OCI-LY7 (cell line): ENCODE results near the gene ULK4. TPM values are rescaled to one million over a fixed set of nuclear protein-coding genes. Genes with fewer than 3 reads are reported as not detected.

Experiments
- BruUV-seq: library from RNA; stranded (reverse); fragments of 400-500 nt; replicated peaks from 2 replicates; lab custom pipeline; 2021; lab: Mats Ljungman, UMichigan
- CTCF ChIA-PET: fragments of 300-600 bp; sonication (Branson Sonifier 250); formaldehyde crosslinking; loops from one replicate; lab custom pipeline; 2022; ENCODE audit warnings: antibody characterized with exemption; ENCODE audit not compliant: unreplicated experiment; lab: Charles Lee
- POLR2A ChIA-PET: fragments of 300-600 bp; sonication (Branson Sonifier 250); formaldehyde crosslinking; loops from one replicate; lab custom pipeline; 2022; ENCODE audit warnings: antibody characterized with exemption; lab: Charles Lee
- DNase-seq: peaks from one replicate; pipeline ENCODE4 v3.0.0-alpha.2; 2015; ENCODE audit warnings: low spot score
- H2AFZ ChIP-seq: fragments of 200-600 bp; sonication (generic), shearing (Covaris generic); 2 replicates; pipeline ENCODE4 v1.6.1; 2014; ENCODE audit warnings: mild to moderate bottlenecking, antibody characterized with exemption, low read length, moderate library complexity
- H3K27ac ChIP-seq: fragments of 200-600 bp; sonication (generic); 2 replicates; pipeline ENCODE4 v1.5.1; 2014; ENCODE audit warnings: mixed run types, low read depth, mild to moderate bottlenecking, moderate library complexity, low read length, inconsistent platforms; ENCODE audit not compliant: poor library complexity, severe bottlenecking
- H3K36me3 ChIP-seq: fragments of 200-600 bp; sonication (generic); 2 replicates; pipeline ENCODE4 v1.6.1; 2014; ENCODE audit warnings: mild to moderate bottlenecking, antibody characterized with exemption, low read length, moderate library complexity, mixed read lengths; ENCODE audit not compliant: insufficient read depth
- H3K4me1 ChIP-seq: fragments of 200-600 bp; sonication (generic); 2 replicates; pipeline ENCODE4 v1.5.1; 2014; ENCODE audit warnings: mild to moderate bottlenecking, low read length; ENCODE audit not compliant: insufficient read depth, poor library complexity, severe bottlenecking
- H3K4me2 ChIP-seq: fragments of 200-600 bp; sonication (generic); 2 replicates; pipeline ENCODE4 v1.6.1; 2014; ENCODE audit warnings: mild to moderate bottlenecking, low read length
- H3K4me3 ChIP-seq: fragments of 200-600 bp; sonication (generic); 2 replicates; pipeline ENCODE4 v1.5.1; 2014; ENCODE audit warnings: mild to moderate bottlenecking, low read depth, low read length; ENCODE audit not compliant: poor library complexity, severe bottlenecking
- H3K79me2 ChIP-seq: fragments of 200-600 bp; sonication (generic); 2 replicates; pipeline ENCODE4 v1.6.1; 2016; ENCODE audit warnings: low read depth, mild to moderate bottlenecking, low read length, moderate library complexity, mixed read lengths; ENCODE audit not compliant: insufficient read depth
- H3K9me2 ChIP-seq: fragments of 200-600 bp; sonication (generic); 2 replicates; pipeline ENCODE4 v1.6.1; 2016; ENCODE audit warnings: mild to moderate bottlenecking, low read length, mixed read lengths; ENCODE audit not compliant: insufficient read depth
- H3K9me3 ChIP-seq: fragments of 200-600 bp; sonication (generic); 2 replicates; pipeline ENCODE4 v1.6.1; 2014; ENCODE audit warnings: mild to moderate bottlenecking, mixed run types, low read length, mixed read lengths
- H4K20me1 ChIP-seq: fragments of 200-600 bp; sonication (generic); 2 replicates; pipeline ENCODE4 v1.6.1; 2014; ENCODE audit warnings: mild to moderate bottlenecking, antibody characterized with exemption, low read length, moderate library complexity, mixed read lengths; ENCODE audit not compliant: insufficient read depth
- CTCF ChIP-seq: fragments of 200-600 bp; sonication (generic); conservative IDR thresholded peaks from 2 replicates; pipeline ENCODE4 v1.5.1; 2014; ENCODE audit warnings: mild to moderate bottlenecking, antibody characterized with exemption, low read length, moderate library complexity, mixed read lengths
- EZH2phosphoT487 ChIP-seq: fragments of 200-600 bp; sonication (generic); IDR thresholded peaks from 2 replicates; pipeline ENCODE4 v1.6.1; 2018; ENCODE audit warnings: low read depth, borderline replicate concordance, mild to moderate bottlenecking, mixed run types, antibody characterized with exemption, low read length, moderate library complexity, mixed read lengths
- intact Hi-C: fragments of 100-400 bp; cut with micrococcal nuclease; formaldehyde crosslinking; loops from one replicate; pipeline ENCODE4 v1.10.0; 2022; ENCODE audit not compliant: unreplicated experiment
- total RNA-seq, 2 experiments: library from RNA; depleted of rRNA in 1 of 2; stranded (reverse); fragments of >200 nt in 1 of 2; shearing (Covaris generic) in 1 of 2; gene quantifications; 2 replicates each; pipeline ENCODE4 v1.2.3, GENCODE V29; 2014 to 2022

ULK4 gene
- total RNA-seq, 2 experiments from 2014 or later = 18.9 to 21.0 TPM

GRCh38 chr3:41819236-41819635, 142.7 kb downstream of the ULK4 start:
- H3K27ac ChIP-seq = no peak overlapping the region

GRCh38 chr3:41808618-41809017, 153.3 kb downstream of the ULK4 start:
- no peak overlapping the region for H3K4me2 ChIP-seq
- no peak overlapping the region for H2AFZ ChIP-seq
- intact Hi-C loops = no loop called here
- CTCF ChIA-PET = no interaction called here
- no peak for DNase-seq
- TF ChIP-seq EZH2phosphoT487 (no peak), CTCF (no peak)
- H4K20me1 ChIP-seq = no peaks in the 10 kb centered on the region
- H3K79me2 ChIP-seq = no peaks in the 10 kb centered on the region
- no peak overlapping the region for H3K4me3 ChIP-seq
- BruUV-seq = no TSS peak
- no peaks in the 10 kb centered on the region for H3K36me3 ChIP-seq
- H3K27ac ChIP-seq = no peak overlapping the region
- H3K4me1 ChIP-seq = no peaks in the 10 kb centered on the region
- H3K9me2 ChIP-seq = no peaks in the 10 kb centered on the region
- no peaks in the 10 kb centered on the region for H3K9me3 ChIP-seq
- POLR2A ChIA-PET = interaction anchor here (0.9 to 1.4 kb wide), 3 partner anchors 10 to 29 kb away, joined by 3 to 4 read pairs (median 3); no protein-coding TSS in a partner anchor

More at GRCh38 chr3:41819236-41819635, 142.7 kb downstream of the ULK4 start:
- no peaks in the 10 kb centered on the region for H3K36me3 ChIP-seq
- no TSS peak for BruUV-seq
- H2AFZ ChIP-seq = no peak overlapping the region
- H3K4me3 ChIP-seq = no peak overlapping the region
- H3K9me2 ChIP-seq = no peaks in the 10 kb centered on the region
- no peak overlapping the region for H3K4me2 ChIP-seq
- TF ChIP-seq EZH2phosphoT487 = no peak
- no peaks in the 10 kb centered on the region for H3K9me3 ChIP-seq
- no peaks in the 10 kb centered on the region for H3K79me2 ChIP-seq
- intact Hi-C loops = no loop called here
- no peaks in the 10 kb centered on the region for H4K20me1 ChIP-seq
- H3K4me1 ChIP-seq = no peaks in the 10 kb centered on the region
- ChIA-PET CTCF (no interaction called here), POLR2A (interaction anchor here (0.5 to 1.6 kb wide), 3 partner anchors 11 to 1592 kb away, joined by 3 to 4 read pairs (median 3); no protein-coding TSS in a partner anchor)
- no peak for DNase-seq

- Histone ChIP-seq H3K9me2 (no peaks in the 10 kb centered on the region), H2AFZ (no peak overlapping the region), H3K36me3 (no peaks in the 10 kb centered on the region), H3K9me3 (no peaks in the 10 kb centered on the region), H3K79me2 (no peaks in the 10 kb centered on the region), H4K20me1 (no peaks in the 10 kb centered on the region), H3K4me1 (no peaks in the 10 kb centered on the region), H3K4me2 (no peak overlapping the region), H3K27ac (no peak overlapping the region), H3K4me3 (no peak overlapping the region)
- BruUV-seq = no TSS peak
- ChIA-PET POLR2A (interaction anchor here (0.9 to 1.4 kb wide), 4 partner anchors 10 to 28 kb away, joined by 3 to 4 read pairs (median 3); no protein-coding TSS in a partner anchor), CTCF (no interaction called here)
- intact Hi-C loops = no loop called here
- TF ChIP-seq CTCF (no peak), EZH2phosphoT487 (no peak)
- DNase-seq = no peak
Measured at GRCh38 chr3:41808152-41808551, 153.8 kb downstream of the ULK4 start.
